ENCODE measurements around the gene NKIRAS2.

GRCh38 chr17:41992576-41992975 is 27.3 kb upstream of the NKIRAS2 start:
- TF ChIP-seq CTCF (IDR thresholded peaks at IDR 0.05): no peak
- no peak for TF ChIP-seq EZH2 (IDR thresholded peaks at IDR 0.05)
- no peak for TF ChIP-seq EZH2phosphoT487 (IDR thresholded peaks at IDR 0.05)

Data from neural progenitor cell (in vitro differentiated cells).